GM19239 (cell line): ENCODE measurements around the gene CACNA2D4.
"Not testable (repeated sequence)": the region's sequence is repeated elsewhere in the genome, so short reads cannot be mapped to it uniquely, and the experiment has no call there.

ENCODE experiments used
- DNase-seq: peaks from one replicate; pipeline ENCODE4 v3.0.0; 2011; ENCODE audit warnings: low spot score; ENCODE audit not compliant: insufficient read length
- FAIRE-seq: peaks from 2 replicates; lab custom pipeline; 2011; peaks lifted over from hg19 to GRCh38; lab: Jason Lieb, UNC

The CACNA2D4 gene

GRCh38 chr12:1821805-1822204 is 96.6 kb downstream of the CACNA2D4 start:
- no peak for FAIRE-seq
- DNase-seq = no peak

- DNase-seq (no peak), FAIRE-seq (no peak)
Observed at GRCh38 chr12:1820896-1821291, 97.6 kb downstream of the CACNA2D4 start.

GRCh38 chr12:1820191-1820895 is 98.1 kb downstream of the CACNA2D4 start, which contains the start of gene LRTM2:
Gene LRTM2 (plus strand): TSS chr12:1820565. CDS start chr12:1828149, 7,584 bp downstream.
- DNase-seq (no peak), FAIRE-seq (no peak)

- DNase-seq (no peak), FAIRE-seq (no peak)
Observed at GRCh38 chr12:1819571-1819970, 98.9 kb downstream of the CACNA2D4 start.

GRCh38 chr12:1819050-1819449 is 99.4 kb downstream of the CACNA2D4 start:
- DNase-seq (no peak), FAIRE-seq (no peak)

GRCh38 chr12:1817928-1818327 is 100.5 kb downstream of the CACNA2D4 start:
- FAIRE-seq, DNase-seq: not testable (repeated sequence)

GRCh38 chr12:1816730-1817348 is 101.6 kb downstream of the CACNA2D4 start:
- no peak for FAIRE-seq
- no peak for DNase-seq

- no peak for FAIRE-seq
- no peak for DNase-seq
Observed at GRCh38 chr12:1815814-1816729, 102.4 kb downstream of the CACNA2D4 start.

GRCh38 chr12:1815108-1815507 is 103.3 kb downstream of the CACNA2D4 start:
- DNase-seq = no peak
- no peak for FAIRE-seq

- FAIRE-seq = no peak
Observed at GRCh38 chr12:1814266-1814665, 104.2 kb downstream of the CACNA2D4 start.

GRCh38 chr12:1812650-1813302 is 105.7 kb downstream of the CACNA2D4 start:
- no peak for DNase-seq
- no peak for FAIRE-seq

More at GRCh38 chr12:1814266-1814665, 104.2 kb downstream of the CACNA2D4 start:
- no peak for DNase-seq

GRCh38 chr12:1811948-1812291 is 106.5 kb downstream of the CACNA2D4 start:
- DNase-seq (no peak), FAIRE-seq (no peak)

GRCh38 chr12:1811281-1811947 is 107.0 kb downstream of the CACNA2D4 start:
- DNase-seq = no peak

GRCh38 chr12:1810931-1811280 is 107.5 kb downstream of the CACNA2D4 start:
- DNase-seq = no peak
- no peak for FAIRE-seq

More at GRCh38 chr12:1811281-1811947, 107.0 kb downstream of the CACNA2D4 start:
- FAIRE-seq = no peak

GRCh38 chr12:1810201-1810930 is 108.1 kb downstream of the CACNA2D4 start:
- DNase-seq (no peak), FAIRE-seq (no peak)

GRCh38 chr12:1809591-1810190 is 108.8 kb downstream of the CACNA2D4 start:
- no peak for DNase-seq
- no peak for FAIRE-seq

- no peak for FAIRE-seq
- no peak for DNase-seq
Observed at GRCh38 chr12:1808798-1809480, 109.5 kb downstream of the CACNA2D4 start.
